SK-N-SH treated with all-trans-retinoic acid at 6 μM for 48 hours (cell line): Measurements from ENCODE around the gene ENHO.

ENCODE experiments used
- ATAC-seq: fragments of 200-7000 bp; cut with Tn5 transposase; 3 replicates; pipeline ENCODE4 v1.9.1; 2020; ENCODE audit warnings: mild to moderate bottlenecking, moderate library complexity
- ARNTL ChIP-seq: fragments of 450-650 bp; formaldehyde crosslinking; IDR thresholded peaks from 2 replicates; pipeline ENCODE4 v1.5.0; 2020; ENCODE audit warnings: low read depth, mild to moderate bottlenecking, moderate library complexity, borderline replicate concordance
- BACH2 ChIP-seq: fragments of 250-450 bp; sonication (Bioruptor Pico); IDR thresholded peaks from 2 replicates; pipeline ENCODE4 v1.9.0; 2021; ENCODE audit warnings: mild to moderate bottlenecking, borderline replicate concordance
- CREB5 ChIP-seq: fragments of 250-450 bp; sonication (Bioruptor Pico); IDR thresholded peaks from 2 replicates; pipeline ENCODE4 v1.5.1; 2020; ENCODE audit warnings: low read depth, mild to moderate bottlenecking, moderate library complexity
- CSDC2 ChIP-seq: fragments of 250-450 bp; sonication (Bioruptor Pico); IDR thresholded peaks from 2 replicates; pipeline ENCODE4 v1.5.0; 2020; ENCODE audit warnings: mild to moderate bottlenecking, moderate library complexity
- CSRNP3 ChIP-seq: fragments of 250-450 bp; sonication (Bioruptor Pico); IDR thresholded peaks from 2 replicates; pipeline ENCODE4 v1.5.1; 2021; ENCODE audit warnings: mild to moderate bottlenecking, moderate library complexity
- ESRRG ChIP-seq: fragments of 250-450 bp; sonication (Bioruptor Pico); IDR thresholded peaks from 2 replicates; pipeline ENCODE4 v1.6.1; 2021; ENCODE audit warnings: mild to moderate bottlenecking
- GLIS3 ChIP-seq: fragments of 250-450 bp; sonication (Bioruptor Pico); IDR thresholded peaks from 2 replicates; pipeline ENCODE4 v1.5.0; 2020; ENCODE audit warnings: mild to moderate bottlenecking, moderate library complexity
- ISL1 ChIP-seq: fragments of 250-450 bp; sonication (Bioruptor Pico); IDR thresholded peaks from 2 replicates; pipeline ENCODE4 v2.1.2; 2022; ENCODE audit warnings: mild to moderate bottlenecking, moderate library complexity
- OSR1 ChIP-seq: fragments of 250-450 bp; sonication (Bioruptor Pico); IDR thresholded peaks from 2 replicates; pipeline ENCODE4 v1.8.0; 2022; ENCODE audit warnings: moderate library complexity, mild to moderate bottlenecking, inconsistent platforms
- PATZ1 ChIP-seq: fragments of 250-450 bp; sonication (Bioruptor Pico); IDR thresholded peaks from 2 replicates; pipeline ENCODE4 v1.8.0; 2020; ENCODE audit warnings: mild to moderate bottlenecking, moderate library complexity, borderline replicate concordance
- SNAI2 ChIP-seq: fragments of 250-450 bp; sonication (Bioruptor Pico); IDR thresholded peaks from 2 replicates; pipeline ENCODE4 v1.5.0; 2020; ENCODE audit warnings: mild to moderate bottlenecking, moderate library complexity
- TCF4 ChIP-seq: fragments of 250-450 bp; sonication (Bioruptor Pico); IDR thresholded peaks from 2 replicates; pipeline ENCODE4 v1.8.0; 2021; ENCODE audit warnings: mild to moderate bottlenecking, moderate library complexity, borderline replicate concordance
- TOX ChIP-seq: fragments of 250-450 bp; sonication (Bioruptor Pico); IDR thresholded peaks from 2 replicates; pipeline ENCODE4 v1.8.0; 2021; ENCODE audit warnings: mild to moderate bottlenecking, moderate library complexity, borderline replicate concordance
- TSHZ2 ChIP-seq: fragments of 250-450 bp; sonication (Bioruptor Pico); IDR thresholded peaks from 2 replicates; pipeline ENCODE4 v1.5.0; 2020; ENCODE audit warnings: mild to moderate bottlenecking, moderate library complexity
- ZC3H10 ChIP-seq: fragments of 250-450 bp; sonication (Bioruptor Pico); IDR thresholded peaks from 2 replicates; pipeline ENCODE4 v1.5.1; 2021; ENCODE audit warnings: mild to moderate bottlenecking, moderate library complexity
- ZFP3 ChIP-seq: fragments of 250-450 bp; sonication (Bioruptor Pico); IDR thresholded peaks from 2 replicates; pipeline ENCODE4 v1.5.0; 2020; ENCODE audit warnings: mild to moderate bottlenecking, moderate library complexity
- ZFP30 ChIP-seq: fragments of 450-650 bp; formaldehyde crosslinking; IDR thresholded peaks from 2 replicates; pipeline ENCODE4 v1.5.0; 2022; ENCODE audit warnings: mild to moderate bottlenecking, moderate library complexity
- ZNF565 ChIP-seq: fragments of 450-650 bp; formaldehyde crosslinking; conservative IDR thresholded peaks from 2 replicates; pipeline ENCODE4 v1.5.0; 2020; ENCODE audit warnings: low read depth, mild to moderate bottlenecking, moderate library complexity
- ZNF70 ChIP-seq: fragments of 450-650 bp; formaldehyde crosslinking; IDR thresholded peaks from 2 replicates; pipeline ENCODE4 v1.5.0; 2020; ENCODE audit warnings: mild to moderate bottlenecking, moderate library complexity
- ZNF8 ChIP-seq: fragments of 450-650 bp; formaldehyde crosslinking; IDR thresholded peaks from 2 replicates; pipeline ENCODE4 v1.5.0; 2020; ENCODE audit warnings: mild to moderate bottlenecking, moderate library complexity

Gene ENHO

GRCh38 chr9:34571481-34571810 is 48.7 kb upstream of the ENHO start:
- no peak for ATAC-seq
- TF ChIP-seq TSHZ2 (no peak), TCF4 (CRISPR knock-in tag) (no peak), ARNTL (CRISPR knock-in tag) (no peak), ZFP30 (CRISPR knock-in tag) (no peak), ZFP3 (CRISPR knock-in tag) (no peak), ZC3H10 (CRISPR knock-in tag) (no peak), OSR1 (CRISPR knock-in tag) (no peak), ZNF565 (no peak), TOX (CRISPR knock-in tag) (no peak), ZNF8 (CRISPR knock-in tag) (no peak), BACH2 (CRISPR knock-in tag) (no peak), GLIS3 (CRISPR knock-in tag) (no peak)

GRCh38 chr9:34570809-34571480 is 48.2 kb upstream of the ENHO start:
- peak; percentile 8; the same call in 2 of the 3 replicates for ATAC-seq
- no peak for TF ChIP-seq TOX (CRISPR knock-in tag)
- TF ChIP-seq PATZ1 = no peak
- TF ChIP-seq CSRNP3 (CRISPR knock-in tag) = no peak
- no peak for TF ChIP-seq ISL1 (CRISPR knock-in tag)
- no peak for TF ChIP-seq OSR1 (CRISPR knock-in tag)
- no peak for TF ChIP-seq ESRRG (CRISPR knock-in tag)
- TF ChIP-seq CREB5 (CRISPR knock-in tag) = no peak
- no peak; the same call in 1 of the 2 replicates for TF ChIP-seq TCF4 (CRISPR knock-in tag)
- TF ChIP-seq BACH2 (CRISPR knock-in tag) = no peak
- TF ChIP-seq ZNF70 (CRISPR knock-in tag) = no peak
- TF ChIP-seq ZNF8 (CRISPR knock-in tag) = no peak
- TF ChIP-seq ZC3H10 (CRISPR knock-in tag) = no peak
- TF ChIP-seq CSDC2 (CRISPR knock-in tag) = no peak
- TF ChIP-seq GLIS3 (CRISPR knock-in tag) = no peak
- no peak for TF ChIP-seq TSHZ2
- no peak for TF ChIP-seq ZNF565
- TF ChIP-seq SNAI2 = no peak
- TF ChIP-seq, all 23 proteins: peak for 0
